Suprapubic skin (tissue), 4 donors: ENCODE results near the gene CBX2. TPM values are rescaled to one million over a fixed set of nuclear protein-coding genes. Genes with fewer than 3 reads are reported as not detected.
A peak's percentile ranks its signal among the peaks of the same experiment; 100 is the strongest.

ENCODE experiments used
- DNase-seq, 2 donors: peaks; one replicate each; pipeline ENCODE4 v3.0.0-alpha.2; 2019; ENCODE audit warnings: low spot score in 2 of 2
- H3K27ac ChIP-seq: fragments of 200-600 bp; sonication (generic); one replicate; pipeline ENCODE4 v1.5.1; 2019
- H3K27me3 ChIP-seq: fragments of 200-600 bp; sonication (generic); one replicate; pipeline ENCODE4 v1.5.1; 2019
- H3K36me3 ChIP-seq: fragments of 200-600 bp; sonication (generic); one replicate; pipeline ENCODE4 v1.5.1; 2019
- H3K4me1 ChIP-seq: fragments of 200-600 bp; sonication (generic); one replicate; pipeline ENCODE4 v1.5.1; 2019
- H3K4me3 ChIP-seq: fragments of 200-600 bp; sonication (generic); one replicate; pipeline ENCODE4 v1.5.1; 2019; ENCODE audit warnings: mild to moderate bottlenecking
- H3K9me3 ChIP-seq: fragments of 200-600 bp; sonication (generic); one replicate; pipeline ENCODE4 v1.5.1; 2019
- CTCF ChIP-seq, 2 donors: fragments of 200-600 bp in 1 of 2; fragments of 450-650 bp in 1 of 2; sonication (generic) in 1 of 2; IDR thresholded peaks; one replicate each; pipeline ENCODE4 v1.5.1; 2016 to 2019; ENCODE audit warnings: antibody characterized with exemption in 2 of 2, mild to moderate bottlenecking in 1 of 2, moderate library complexity in 1 of 2
- EP300 ChIP-seq: sonication (generic); formaldehyde crosslinking; IDR thresholded peaks from one replicate; pipeline ENCODE4 v1.6.1; 2017; ENCODE audit warnings: antibody characterized with exemption
- POLR2A ChIP-seq, 2 donors: fragments of 450-650 bp; IDR thresholded peaks; one replicate each; pipeline ENCODE4 v1.6.1; 2017; ENCODE audit warnings: antibody characterized with exemption in 2 of 2, mild to moderate bottlenecking in 2 of 2, moderate library complexity in 2 of 2
- POLR2AphosphoS5 ChIP-seq, 3 donors: sonication (generic); formaldehyde crosslinking; IDR thresholded peaks; one replicate each; pipeline ENCODE4 v1.6.1; 2017; ENCODE audit warnings: antibody characterized with exemption in 3 of 3
- WGBS: methylation state at CpG from one replicate; pipeline ENCODE4 v1.1.5; 2018; 5-methylcytosine and 5-hydroxymethylcytosine counted together
- total RNA-seq, 4 donors: library from RNA; depleted of rRNA; stranded (reverse); fragments of >200 nt; gene quantifications; one replicate each; pipeline ENCODE4 v1.1.0, GENCODE V29; 2016

Gene CBX2
- total RNA-seq, 4 donors from 2014 or later, result 2.2 to 7.0 (median 5.2) TPM

DNA sequence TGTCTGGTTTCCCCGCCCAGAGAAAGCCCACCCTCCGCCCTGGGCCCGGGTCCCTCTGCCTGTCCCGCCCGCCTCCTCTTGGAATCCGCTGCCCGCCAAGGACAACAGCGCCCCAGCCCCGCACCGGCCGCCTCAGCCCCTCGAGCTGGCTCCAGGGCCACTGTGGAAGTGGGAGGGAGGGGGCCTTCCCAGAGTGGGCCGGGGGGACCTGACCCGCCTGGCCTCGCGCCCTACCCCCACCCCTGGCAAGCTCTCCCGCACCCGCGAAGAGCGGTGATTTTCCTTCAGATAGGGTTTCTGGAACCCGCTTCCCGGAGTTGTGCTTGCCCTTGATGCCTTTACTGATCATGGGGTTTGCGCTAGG lies 21.2 kb downstream of the CBX2 start:
- H3K36me3 ChIP-seq, result peaks cover 6% of the 10 kb centered on the region
- DNase-seq, result no peak
- no peaks in the 10 kb centered on the region for H3K9me3 ChIP-seq
- H3K27ac ChIP-seq, result no peak overlapping the region
- WGBS, result 4% methylated on average over 10 of the region's 23 CpGs
- H3K27me3 ChIP-seq, result peaks cover 68% of the 10 kb centered on the region
- TF ChIP-seq POLR2A (IDR thresholded peaks at IDR 0.05), result no peak
- peaks cover 73% of the 10 kb centered on the region for H3K4me1 ChIP-seq
- H3K4me3 ChIP-seq, result peak overlapping the region; percentile 78

DNA sequence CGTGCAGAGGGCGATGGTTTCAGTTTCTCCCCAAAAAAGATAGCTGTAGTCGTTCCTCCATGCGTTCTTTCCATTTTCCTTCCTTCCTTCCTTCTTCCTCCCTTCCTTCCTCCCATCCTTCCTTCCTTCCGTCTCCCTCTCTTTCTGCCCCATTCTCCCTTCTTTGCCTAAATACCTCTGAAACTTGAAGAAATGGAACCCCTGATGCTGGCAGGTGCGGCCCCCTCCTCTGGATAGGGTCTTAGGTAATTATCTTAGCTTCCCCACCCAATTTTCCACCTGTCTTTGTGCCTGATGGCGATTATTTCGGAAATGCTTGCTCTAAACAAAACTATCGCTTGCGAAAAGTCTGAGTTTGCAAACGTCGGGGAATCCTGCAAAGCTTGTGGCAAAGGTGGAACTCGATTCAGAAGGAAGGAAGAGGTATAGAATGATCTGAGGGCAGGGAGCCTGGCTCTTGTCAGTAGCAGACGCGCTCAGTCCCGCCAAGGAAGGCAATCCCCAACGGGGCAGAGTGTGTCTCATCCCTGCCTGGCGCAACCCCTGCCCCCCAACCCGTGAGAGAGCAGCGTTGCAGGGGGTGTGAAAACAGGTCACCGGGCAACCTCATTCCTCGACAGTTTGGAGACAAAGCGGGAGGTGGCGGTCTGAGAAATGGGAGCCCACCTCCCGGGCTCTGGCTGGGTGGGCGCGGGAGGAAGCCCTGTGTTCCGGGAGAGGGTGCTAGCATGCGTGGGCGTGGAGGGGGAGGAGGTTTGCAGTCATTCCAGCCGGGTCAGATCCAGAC lies 21.8 kb downstream of the CBX2 start:
- 6% methylated on average over 29 of the region's 31 CpGs for WGBS
- Histone ChIP-seq H3K9me3 (no peaks in the 10 kb centered on the region), H3K4me3 (no peak overlapping the region), H3K27me3 (peaks cover 73% of the 10 kb centered on the region), H3K36me3 (peaks cover 6% of the 10 kb centered on the region), H3K4me1 (peaks cover 78% of the 10 kb centered on the region), H3K27ac (no peak overlapping the region)
- TF ChIP-seq EP300 (no peak), POLR2A (IDR thresholded peaks at IDR 0.05) (no peak), CTCF (IDR thresholded peaks at IDR 0.05) (no peak), POLR2AphosphoS5 (IDR thresholded peaks at IDR 0.05) (no peak)
- DNase-seq, result no peak

DNA sequence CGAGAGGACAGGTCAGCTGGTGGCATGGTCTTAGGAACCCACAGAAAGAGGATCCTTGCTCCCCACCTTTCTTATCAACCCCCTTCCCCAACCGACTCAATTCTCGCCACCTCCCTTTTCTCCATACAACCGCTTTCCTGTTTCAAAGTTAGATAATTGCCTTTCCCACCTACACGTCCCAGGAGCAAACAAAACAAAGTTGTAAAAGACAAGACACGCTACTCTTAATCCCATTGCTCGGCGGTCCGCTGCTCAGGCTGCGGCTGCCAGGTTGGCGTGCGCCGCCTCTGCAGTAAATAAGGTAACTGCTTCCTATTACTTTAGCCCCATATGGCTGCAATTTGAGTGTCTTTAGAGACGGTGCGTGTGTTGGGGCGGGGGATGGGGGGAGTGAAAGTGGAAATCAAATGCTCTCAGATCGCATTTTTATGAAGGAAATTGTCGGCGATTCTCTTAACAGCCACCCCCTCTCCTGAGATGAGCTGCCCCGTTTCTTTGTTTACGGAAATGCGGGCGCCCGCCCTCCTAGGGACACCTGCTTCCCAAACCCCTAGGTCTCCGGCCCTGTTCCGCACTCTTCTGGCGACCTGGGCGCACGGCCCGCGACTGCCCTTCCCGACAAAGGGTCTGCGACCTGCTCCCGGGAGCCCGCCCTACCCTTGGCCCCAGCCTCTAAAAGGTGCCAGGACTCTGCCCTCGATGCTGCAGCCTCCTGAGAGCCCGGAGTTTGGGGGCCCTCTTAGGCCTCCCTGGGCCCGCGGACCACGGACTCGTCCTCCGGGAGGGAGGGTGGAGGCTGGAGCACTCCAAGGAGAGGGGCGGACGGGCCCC lies 22.6 kb downstream of the CBX2 start:
- peaks cover 81% of the 10 kb centered on the region for H3K27me3 ChIP-seq
- H3K27ac ChIP-seq, result no peak overlapping the region
- no peaks in the 10 kb centered on the region for H3K9me3 ChIP-seq
- 2% methylated on average over 41 of the region's 44 CpGs for whole genome bisulfite sequencing
- peaks cover 78% of the 10 kb centered on the region for H3K4me1 ChIP-seq
- peak overlapping the region; percentile 33 for H3K4me3 ChIP-seq
- no peak for DNase-seq
- H3K36me3 ChIP-seq, result no peaks in the 10 kb centered on the region
- TF ChIP-seq EP300, result no peak

GRCh38 chr17:79801156-79802038 lies 23.4 kb downstream of the CBX2 start:
- no peak for DNase-seq
- 6% methylated on average over 32 of the region's 52 CpGs for WGBS
- Histone ChIP-seq H3K4me3 (peak overlapping the region; percentile 33), H3K27me3 (peaks cover 90% of the 10 kb centered on the region), H3K4me1 (peaks cover 71% of the 10 kb centered on the region), H3K36me3 (no peaks in the 10 kb centered on the region), H3K9me3 (no peaks in the 10 kb centered on the region), H3K27ac (no peak overlapping the region)
- TF ChIP-seq CTCF (IDR thresholded peaks at IDR 0.05), result no peak
- TF ChIP-seq POLR2AphosphoS5 (IDR thresholded peaks at IDR 0.05), result no peak

GRCh38 chr17:79802039-79802735 lies 24.2 kb downstream of the CBX2 start:
- no peak for DNase-seq
- Histone ChIP-seq H3K36me3 (no peaks in the 10 kb centered on the region), H3K27me3 (peaks cover 98% of the 10 kb centered on the region), H3K4me1 (peaks cover 67% of the 10 kb centered on the region), H3K27ac (no peak overlapping the region), H3K4me3 (no peak overlapping the region), H3K9me3 (no peaks in the 10 kb centered on the region)
- 13% methylated on average over 10 of the region's 11 CpGs for WGBS
- no peak for TF ChIP-seq POLR2AphosphoS5 (IDR thresholded peaks at IDR 0.05)
- TF ChIP-seq CTCF (IDR thresholded peaks at IDR 0.05), result no peak
- TF ChIP-seq POLR2A (IDR thresholded peaks at IDR 0.05), result no peak
- TF ChIP-seq EP300, result no peak
